Measurements from ENCODE around the gene PCDHGC4.

PCDHGC4 gene

DNA sequence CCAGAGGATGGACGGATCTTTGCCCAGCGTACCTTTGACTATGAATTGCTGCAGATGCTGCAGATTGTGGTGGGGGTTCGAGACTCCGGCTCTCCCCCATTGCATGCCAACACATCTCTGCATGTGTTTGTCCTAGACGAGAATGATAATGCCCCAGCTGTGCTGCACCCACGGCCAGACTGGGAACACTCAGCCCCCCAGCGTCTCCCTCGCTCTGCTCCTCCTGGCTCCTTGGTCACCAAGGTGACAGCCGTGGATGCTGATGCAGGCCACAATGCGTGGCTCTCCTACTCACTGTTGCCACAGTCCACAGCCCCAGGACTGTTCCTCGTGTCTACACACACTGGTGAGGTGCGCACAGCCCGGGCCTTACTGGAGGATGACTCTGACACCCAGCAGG is 5.9 kb downstream of the PCDHGC4 start:
- no peak for DNase-seq

DNA sequence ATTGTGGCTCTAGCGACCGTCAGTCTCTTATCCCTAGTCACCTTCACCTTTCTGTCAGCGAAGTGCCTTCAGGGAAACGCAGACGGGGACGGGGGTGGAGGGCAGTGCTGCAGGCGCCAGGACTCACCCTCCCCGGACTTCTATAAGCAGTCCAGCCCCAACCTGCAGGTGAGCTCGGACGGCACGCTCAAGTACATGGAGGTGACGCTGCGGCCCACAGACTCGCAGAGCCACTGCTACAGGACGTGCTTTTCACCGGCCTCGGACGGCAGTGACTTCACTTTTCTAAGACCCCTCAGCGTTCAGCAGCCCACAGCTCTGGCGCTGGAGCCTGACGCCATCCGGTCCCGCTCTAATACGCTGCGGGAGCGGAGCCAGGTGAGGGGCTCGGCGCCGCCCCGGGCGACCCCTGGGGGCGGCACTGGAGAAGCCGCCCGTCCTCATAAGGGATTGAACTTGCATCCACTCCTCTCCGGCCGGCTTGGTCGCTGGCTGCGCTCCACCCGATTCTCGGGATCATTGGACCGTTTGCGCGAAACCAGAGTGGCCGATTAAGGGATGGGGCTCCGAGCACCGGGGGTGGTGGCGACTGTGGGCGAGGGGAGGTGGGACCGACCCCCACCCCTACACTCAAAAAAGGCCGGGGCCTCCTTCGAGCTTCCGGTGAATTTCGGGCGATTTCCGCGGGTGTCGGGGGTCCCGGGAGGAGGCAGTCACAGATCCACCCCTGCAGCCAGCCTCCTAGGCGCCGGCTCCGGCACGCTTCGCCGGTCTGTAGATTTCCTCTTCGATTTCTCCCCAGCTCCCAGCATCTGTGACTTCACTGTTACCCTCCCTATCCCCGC is 6.7 kb downstream of the PCDHGC4 start:
- no peak for DNase-seq

DNA sequence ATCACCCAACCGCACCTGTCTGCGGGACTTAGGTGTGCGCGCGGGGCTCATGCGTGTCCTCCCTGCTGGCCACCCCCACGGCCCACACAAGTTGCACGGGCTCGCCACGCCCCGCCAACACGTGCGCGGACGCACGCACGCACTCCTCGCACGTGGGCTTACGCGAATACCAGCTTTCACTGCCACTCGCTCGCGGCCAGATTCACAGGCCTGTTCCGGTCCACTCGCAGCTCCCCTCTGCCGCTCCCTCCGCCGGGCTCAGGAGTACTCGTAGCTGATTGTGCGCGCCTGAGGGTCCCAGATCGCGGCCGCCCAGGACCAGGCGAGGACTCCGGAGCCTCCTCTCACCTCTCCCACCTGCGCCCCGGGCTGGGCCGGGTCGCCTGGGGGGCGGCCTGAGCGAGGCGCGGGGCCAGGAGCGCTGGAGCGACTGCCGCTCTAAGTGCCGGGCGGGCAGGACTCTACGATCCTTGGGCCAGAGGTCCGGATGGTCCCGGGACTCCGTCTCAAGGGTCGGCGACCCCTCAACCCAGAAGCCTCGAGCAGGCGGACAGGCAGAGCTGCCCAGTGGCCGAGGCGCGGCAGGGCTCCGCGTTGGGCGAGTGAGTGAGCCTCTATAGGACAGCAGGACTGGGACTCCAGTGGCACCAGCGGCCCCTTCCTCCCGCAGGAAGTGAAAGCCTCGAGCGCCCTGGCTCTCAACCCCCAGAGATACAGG is 7.5 kb downstream of the PCDHGC4 start:
- DNase-seq = peak in 1 of 2 donors; percentile 7

DNA sequence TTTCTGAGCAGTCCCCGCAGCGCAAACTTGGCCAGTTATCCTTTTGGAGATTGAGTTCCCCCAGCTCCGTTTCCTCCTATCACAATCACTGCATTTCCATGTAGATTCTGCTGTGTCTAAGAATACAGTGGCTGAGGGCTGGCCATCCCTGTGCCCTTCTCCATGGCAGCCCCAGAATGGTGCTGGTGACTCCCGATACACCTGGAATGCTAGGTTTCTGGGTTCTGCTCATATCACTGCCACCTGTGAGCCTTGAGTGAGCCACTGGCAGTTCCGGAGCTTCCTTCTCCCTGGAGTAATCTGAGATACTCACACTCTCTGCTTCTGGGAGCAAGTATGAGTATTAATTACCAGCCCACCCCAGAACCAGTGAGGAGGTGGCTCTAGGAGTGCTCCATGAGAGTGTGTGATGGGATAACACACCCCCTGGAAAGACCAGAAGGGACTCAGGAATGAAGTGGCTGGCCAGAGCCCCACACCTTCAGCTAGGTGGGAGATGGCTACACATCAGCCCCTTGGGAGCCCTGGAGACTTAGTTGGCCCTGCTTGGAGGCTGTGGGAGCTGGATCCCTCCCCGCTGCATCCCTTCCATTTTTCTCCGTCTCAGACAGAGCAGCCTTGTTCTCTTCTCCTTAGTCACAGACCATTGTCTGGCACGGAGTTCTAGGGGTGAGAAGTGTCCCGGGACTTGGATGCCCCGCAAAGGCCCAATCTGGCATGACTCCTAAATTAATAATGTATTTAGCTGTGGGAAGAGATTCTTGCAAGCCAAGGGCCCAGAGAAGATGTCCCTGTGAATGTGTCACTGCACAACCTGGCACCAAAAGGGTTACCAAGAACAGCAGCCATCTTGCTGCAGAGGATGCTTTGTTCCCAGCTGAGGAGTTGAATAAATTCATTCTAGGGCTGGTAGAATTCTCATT is 8.9 kb downstream of the PCDHGC4 start:
- no peak for DNase-seq

DNA sequence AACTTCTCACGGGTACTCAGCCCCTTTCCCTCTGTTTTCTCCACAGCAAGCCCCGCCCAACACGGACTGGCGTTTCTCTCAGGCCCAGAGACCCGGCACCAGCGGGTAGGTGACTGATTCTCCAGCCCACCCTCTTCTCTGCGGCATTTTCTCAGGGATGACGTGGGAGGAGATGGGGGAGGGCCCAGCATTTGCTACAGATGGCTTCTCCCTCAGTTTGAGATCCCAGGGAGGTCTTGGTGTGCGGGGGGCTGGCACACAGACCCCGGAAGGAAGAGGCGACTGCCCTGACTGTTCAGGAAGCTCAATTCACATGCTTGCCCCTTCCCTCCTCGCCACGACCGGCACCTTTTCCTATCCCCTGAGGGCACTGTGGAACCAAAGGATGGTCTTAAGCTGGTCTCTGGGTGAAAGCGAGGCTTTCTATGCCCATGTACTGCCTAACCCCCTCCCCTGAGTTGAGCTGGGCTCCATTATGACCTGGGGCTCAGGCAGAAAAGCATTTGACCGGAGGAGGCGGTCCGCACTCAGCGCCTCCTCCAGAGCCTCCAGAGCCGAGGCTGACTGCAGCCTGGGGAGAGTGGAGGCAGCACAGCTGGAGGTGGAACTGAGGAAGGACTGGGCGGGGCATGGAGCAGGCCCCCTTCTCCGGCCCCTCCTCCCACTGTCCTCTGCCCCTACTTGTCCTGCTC is 10.1 kb downstream of the PCDHGC4 start:
- no peak for DNase-seq

DNA sequence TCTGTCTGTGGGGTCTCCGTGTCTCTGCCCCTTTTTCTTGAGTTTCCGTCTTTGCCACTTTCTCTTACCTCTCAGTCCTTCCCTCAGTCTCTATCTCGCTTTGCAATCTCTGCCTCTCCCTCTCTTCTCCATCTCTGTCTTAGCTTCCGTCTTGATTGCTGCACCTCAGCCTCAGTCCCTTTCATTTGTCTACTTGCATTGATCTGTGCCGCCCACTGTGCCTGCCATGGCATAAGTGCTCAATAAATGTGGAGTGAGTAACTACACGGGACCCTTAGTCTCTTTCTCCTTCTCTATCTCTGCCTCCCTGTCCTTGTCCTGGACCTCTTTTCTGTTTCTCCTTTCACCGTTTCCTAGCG is 10.6 kb downstream of the PCDHGC4 start:
- no peak for DNase-seq

DNA sequence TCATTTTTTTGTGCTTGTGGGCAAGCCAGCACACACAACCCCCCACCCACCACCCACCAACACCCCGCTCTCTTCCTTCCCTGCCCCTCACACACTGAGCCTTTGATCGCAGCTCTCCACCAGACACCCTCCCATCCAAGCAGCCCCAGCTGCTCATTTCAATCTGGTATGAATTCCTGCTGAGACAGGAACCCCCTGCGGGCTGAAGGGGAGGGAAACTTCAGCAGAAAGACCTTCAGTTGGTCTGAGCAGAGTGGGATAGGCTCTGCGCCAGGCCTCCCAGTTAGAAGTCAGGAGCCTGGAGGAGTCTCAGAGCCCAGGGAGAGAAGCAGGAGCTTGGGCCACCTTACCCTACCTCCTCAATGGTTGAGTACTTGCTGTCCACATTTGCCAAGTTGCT is 11.2 kb downstream of the PCDHGC4 start:
- no peak for DNase-seq

DNA sequence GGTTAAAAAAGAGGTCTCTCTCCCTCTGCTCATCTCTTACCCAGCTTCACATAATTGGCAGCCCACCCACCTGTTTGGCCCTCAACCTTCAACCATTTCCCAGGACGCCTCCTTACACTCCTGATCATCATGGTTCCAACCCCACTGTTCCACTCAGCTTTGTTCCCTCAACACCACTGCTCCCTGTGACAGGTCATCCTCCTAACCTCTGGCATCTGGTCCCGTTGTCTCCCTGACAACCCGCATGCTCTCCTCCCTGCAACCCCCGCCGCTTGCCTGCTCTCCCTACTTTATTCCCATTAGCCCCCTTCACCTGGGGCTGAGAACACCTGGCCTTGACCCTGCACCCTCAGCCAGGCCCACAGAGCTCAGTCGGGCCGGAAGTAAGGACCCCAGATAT is 16.9 kb downstream of the PCDHGC4 start:
- no peak for DNase-seq

DNA sequence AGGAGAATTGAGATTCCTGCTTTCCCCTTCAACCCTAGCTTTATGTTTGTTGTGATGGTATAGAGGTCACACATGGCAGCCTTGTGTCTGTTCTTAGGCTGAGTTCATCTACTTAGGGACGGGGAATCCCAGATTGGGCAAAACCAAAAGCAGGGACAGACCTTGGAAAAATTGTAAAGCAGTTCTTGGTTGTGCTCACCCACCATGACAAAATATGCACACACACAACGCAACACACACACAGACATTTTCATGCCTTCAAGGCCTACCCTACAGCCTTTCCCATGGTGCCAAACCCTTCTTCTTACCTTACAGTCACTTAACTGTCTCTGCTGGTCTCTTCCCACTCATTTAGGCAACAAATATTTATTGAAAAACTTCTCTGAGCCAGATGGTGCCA is 18.9 kb downstream of the PCDHGC4 start:
- no peak for DNase-seq

DNA sequence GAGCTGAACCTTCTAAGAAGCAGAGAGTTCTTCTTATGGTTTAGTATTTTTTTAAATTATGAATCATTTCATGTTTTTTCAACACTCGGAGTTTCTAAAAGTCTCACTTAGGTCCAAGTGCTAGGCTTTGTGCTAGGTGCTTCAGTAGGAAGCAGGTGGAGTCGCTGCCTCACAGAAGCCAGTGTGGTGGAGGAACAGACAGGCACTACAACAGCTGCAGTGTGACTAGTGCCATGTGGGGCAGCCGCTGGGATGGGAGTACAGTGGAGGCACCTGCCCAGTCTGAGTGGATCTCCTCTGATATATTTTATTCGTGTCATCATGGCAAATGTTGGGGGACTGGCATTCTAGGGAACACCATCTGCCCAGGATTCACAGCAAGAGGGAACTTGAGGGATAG is 19.4 kb downstream of the PCDHGC4 start:
- no peak for DNase-seq

DNA sequence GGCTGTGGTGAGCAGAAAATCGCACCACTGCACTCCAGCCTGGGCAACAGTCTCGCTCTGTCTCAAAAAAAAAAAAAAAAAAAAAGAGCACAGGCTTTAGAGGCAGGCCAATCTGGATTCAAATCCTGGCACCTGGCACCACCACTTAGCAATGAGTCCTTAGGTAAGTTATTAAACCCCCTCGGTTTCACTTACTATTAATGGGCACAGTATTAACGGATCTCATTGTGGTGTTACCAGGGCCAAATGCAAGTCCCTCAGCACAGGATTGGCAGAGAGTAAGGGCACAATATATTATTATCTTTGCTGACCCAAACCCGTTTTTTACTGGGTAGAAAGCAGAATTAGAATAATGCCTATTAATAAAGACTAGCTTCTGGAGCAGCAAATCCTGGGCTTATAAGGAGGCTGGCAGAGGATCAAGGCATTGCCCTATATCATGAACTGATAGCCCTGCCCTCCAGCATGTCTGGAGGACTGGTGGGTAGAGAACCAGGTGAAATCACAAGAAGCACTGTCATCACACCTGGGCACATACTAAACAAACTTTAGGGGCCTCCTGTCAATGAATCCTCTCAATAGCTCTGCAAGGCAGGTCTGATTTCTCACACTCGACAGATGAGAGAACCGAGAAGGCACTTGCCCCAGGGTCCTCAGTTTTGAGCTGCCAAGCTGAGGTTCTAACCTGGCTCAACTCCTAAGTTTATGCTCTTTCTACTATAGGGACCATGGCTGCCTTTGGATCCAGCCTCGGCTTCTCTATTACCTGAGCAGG is 21.7 kb downstream of the PCDHGC4 start:
- DNase-seq = no peak

DNA sequence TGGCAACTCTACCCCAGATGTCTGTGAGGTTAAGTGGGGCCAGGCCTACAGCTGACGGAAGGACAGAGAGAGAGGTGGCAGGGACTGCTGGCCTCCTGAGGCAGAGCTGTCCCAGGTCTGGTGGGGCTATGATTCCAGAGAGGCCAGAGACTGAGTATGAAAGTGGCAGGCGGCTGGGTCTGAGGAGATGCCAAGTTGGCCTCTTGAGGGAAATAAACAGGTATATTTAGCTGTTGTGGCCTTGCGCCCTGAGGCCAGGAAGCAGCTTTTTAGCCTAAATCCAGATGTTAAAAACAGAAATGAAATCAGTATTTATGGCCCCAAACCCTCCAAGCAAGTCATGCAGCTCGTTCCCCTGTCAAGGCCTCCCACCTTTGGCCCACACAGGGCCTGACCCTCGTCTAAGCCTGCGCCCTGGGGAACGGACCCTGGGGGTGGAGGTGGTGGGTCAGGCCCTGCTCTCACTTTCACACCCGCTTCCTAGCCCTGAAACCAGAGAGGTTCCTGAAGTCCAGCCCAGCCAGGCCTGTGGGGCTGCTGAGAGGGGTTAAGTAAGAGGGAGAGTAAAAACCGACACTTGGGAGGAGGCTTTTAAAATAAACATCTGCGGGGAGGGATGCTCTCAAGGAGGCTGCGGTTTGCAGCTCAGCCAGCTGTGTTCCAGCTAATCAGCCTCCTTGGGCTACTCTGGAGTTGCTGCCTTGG is 22.7 kb downstream of the PCDHGC4 start:
- DNase-seq = no peak

DNA sequence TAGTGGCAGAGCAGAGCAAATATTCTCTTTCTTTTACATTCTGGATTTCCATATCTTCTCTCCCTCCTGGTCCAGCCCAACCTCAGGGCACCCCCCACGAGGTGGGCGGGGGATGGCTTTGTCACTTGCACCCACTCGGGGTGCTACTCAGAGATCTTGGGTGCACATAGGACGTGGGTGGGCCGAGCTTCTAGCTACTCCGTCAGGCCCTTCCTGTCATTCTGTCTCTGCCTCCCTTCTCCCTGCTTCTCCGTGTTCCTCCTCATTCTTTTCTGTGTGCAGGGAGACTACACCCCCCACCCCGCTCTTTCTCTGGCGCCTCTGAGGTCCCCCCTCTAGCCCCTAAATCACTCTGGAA is 23.6 kb downstream of the PCDHGC4 start:
- DNase-seq = no peak

DNA sequence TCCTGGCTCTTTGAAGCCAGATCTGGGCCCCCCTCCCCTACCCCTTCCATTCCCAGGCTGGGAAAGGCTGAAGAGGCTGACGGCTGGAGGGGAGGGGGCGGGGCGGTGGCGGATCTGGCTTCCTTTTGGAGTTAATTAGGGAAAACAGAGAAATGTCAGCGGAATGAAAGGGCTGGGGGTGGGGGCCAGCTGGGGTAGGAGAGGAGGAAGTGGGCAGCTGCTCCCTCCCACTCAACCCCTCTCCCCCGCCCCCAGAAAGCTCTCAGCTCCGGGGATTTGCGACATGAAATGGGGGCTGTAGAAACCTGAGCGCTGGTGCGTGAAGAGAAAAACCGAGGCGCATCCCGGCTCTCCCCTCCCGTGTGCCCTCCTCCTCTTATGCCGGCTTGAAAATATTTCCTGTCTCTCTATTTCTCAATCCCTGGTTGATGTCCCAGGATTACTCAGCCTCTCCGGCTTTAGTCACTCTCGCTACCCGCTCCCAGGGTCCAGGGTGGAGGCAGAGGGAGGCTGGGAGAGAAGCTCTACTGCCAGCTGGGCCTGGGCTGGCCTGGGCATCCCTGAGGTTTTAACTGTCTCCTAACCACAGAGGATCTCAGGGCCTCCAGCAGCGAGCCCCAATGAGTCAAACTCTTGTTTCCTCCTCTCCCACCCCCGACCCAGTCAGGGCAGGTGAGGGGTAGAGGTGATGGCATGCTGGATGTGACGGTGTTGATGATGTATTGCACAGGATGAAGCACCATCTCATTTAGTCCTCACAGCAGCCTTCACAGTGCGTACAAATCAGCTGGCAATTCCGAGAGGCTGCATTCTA is 24.2 kb downstream of the PCDHGC4 start:
- no peak for DNase-seq

DNA sequence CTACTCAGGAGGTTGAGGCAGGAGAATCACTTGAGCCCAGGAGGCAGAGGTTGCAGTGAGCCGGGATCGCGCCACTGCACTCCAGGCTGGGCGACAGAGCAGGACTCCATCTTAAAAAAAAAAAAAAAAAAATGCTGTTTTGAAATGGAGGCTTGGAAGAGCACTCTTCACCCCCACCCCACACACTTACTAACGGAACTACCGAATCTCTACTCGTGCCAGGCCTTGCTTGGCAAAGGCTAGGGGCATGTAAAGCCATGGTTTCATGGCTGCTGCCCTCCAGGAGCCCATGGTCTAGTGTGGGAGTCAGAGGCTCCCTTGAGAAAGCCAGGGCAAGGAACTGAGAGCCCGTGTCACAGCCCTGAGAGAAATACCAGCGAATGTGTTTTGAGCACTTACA is 25.3 kb downstream of the PCDHGC4 start:
- DNase-seq = no peak

DNA sequence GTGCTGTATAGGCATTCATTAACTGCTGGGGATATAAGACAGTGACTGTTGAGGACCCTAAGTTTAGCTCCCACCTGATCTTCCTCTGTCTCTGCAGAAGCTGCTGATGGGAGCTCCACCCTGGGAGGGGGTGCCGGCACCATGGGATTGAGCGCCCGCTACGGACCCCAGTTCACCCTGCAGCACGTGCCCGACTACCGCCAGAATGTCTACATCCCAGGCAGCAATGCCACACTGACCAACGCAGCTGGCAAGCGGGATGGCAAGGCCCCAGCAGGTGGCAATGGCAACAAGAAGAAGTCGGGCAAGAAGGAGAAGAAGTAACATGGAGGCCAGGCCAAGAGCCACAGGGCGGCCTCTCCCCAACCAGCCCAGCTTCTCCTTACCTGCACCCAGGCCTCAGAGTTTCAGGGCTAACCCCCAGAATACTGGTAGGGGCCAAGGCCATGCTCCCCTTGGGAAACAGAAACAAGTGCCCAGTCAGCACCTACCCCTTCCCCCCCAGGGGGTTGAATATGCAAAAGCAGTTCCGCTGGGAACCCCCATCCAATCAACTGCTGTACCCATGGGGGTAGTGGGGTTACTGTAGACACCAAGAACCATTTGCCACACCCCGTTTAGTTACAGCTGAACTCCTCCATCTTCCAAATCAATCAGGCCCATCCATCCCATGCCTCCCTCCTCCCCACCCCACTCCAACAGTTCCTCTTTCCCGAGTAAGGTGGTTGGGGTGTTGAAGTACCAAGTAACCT is 26.2 kb downstream of the PCDHGC4 start:
- DNase-seq = peak in 1 of 2 donors; percentile 16

DNA sequence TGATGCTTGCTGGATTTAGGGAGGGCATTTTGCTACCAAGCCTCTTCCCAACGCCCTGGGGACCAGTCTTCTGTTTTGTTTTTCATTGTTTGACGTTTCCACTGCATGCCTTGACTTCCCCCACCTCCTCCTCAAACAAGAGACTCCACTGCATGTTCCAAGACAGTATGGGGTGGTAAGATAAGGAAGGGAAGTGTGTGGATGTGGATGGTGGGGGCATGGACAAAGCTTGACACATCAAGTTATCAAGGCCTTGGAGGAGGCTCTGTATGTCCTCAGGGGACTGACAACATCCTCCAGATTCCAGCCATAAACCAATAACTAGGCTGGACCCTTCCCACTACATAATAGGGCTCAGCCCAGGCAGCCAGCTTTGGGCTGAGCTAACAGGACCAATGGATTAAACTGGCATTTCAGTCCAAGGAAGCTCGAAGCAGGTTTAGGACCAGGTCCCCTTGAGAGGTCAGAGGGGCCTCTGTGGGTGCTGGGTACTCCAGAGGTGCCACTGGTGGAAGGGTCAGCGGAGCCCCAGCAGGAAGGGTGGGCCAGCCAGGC is 27.0 kb downstream of the PCDHGC4 start:
- DNase-seq = no peak

DNA sequence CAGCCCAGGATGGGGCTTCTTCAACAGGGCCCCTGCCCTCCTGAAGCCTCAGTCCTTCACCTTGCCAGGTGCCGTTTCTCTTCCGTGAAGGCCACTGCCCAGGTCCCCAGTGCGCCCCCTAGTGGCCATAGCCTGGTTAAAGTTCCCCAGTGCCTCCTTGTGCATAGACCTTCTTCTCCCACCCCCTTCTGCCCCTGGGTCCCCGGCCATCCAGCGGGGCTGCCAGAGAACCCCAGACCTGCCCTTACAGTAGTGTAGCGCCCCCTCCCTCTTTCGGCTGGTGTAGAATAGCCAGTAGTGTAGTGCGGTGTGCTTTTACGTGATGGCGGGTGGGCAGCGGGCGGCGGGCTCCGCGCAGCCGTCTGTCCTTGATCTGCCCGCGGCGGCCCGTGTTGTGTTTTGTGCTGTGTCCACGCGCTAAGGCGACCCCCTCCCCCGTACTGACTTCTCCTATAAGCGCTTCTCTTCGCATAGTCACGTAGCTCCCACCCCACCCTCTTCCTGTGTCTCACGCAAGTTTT is 27.6 kb downstream of the PCDHGC4 start:
- peak; percentile 78 to 82 for DNase-seq
